B cell (primary cell): ENCODE results near the gene WDFY2. TPM values are rescaled to one million over a fixed set of nuclear protein-coding genes. Genes with fewer than 3 reads are reported as not detected.

ENCODE experiments used
- ATAC-seq: fragments of 200-7000 bp; cut with Tn5 transposase; one replicate; pipeline ENCODE4 v1.10.0; 2021; ENCODE audit warnings: low read depth, mild to moderate bottlenecking, moderate number of reproducible peaks, moderate library complexity
- CTCF ChIA-PET: fragments of 350-600 bp; sonication (Branson Sonifier 250); formaldehyde crosslinking; loops from one replicate; lab custom pipeline; 2021; ENCODE audit warnings: antibody characterized with exemption, inconsistent platforms; lab: Charles Lee
- POLR2A ChIA-PET: fragments of 350-600 bp; sonication (Branson Sonifier 250); formaldehyde crosslinking; loops from one replicate; lab custom pipeline; 2021; ENCODE audit warnings: antibody characterized with exemption; lab: Charles Lee
- DNase-seq: peaks from one replicate; pipeline ENCODE4 v3.0.0; 2013
- H2AFZ ChIP-seq: 2 replicates; pipeline ENCODE4 v1.6.1; 2012; ENCODE audit warnings: mild to moderate bottlenecking, low read depth, low read length; ENCODE audit not compliant: insufficient read depth, poor library complexity, severe bottlenecking
- H3K27ac ChIP-seq, 2 donors: 1 replicate in 1 of 2; 2 replicates in 1 of 2; pipeline ENCODE4 v1.5.1; 2012 to 2013; ENCODE audit warnings: low read length in 2 of 2, mild to moderate bottlenecking in 2 of 2, moderate library complexity in 1 of 2
- H3K27me3 ChIP-seq, 4 experiments: fragments of 200-600 bp in 1 of 4; sonication (generic) in 1 of 4; replicated peaks in 1 of 4; 1 replicate in 2 of 4; 2 replicates in 2 of 4; pipeline versions ENCODE4 v1.6.1 to v1.7.0; 2013 to 2016; ENCODE audit warnings: low read length in 3 of 4, mild to moderate bottlenecking in 2 of 4, mixed read lengths in 1 of 4, moderate library complexity in 1 of 4; ENCODE audit not compliant: insufficient read depth in 4 of 4, control insufficient read depth in 3 of 4; ENCODE audit errors: control extremely low read depth in 1 of 4
- H3K36me3 ChIP-seq, 2 experiments: replicated peaks in 1 of 2; 1 replicate in 1 of 2; 2 replicates in 1 of 2; pipeline versions ENCODE4 v1.6.1 to v1.7.1; 2013; ENCODE audit warnings: low read length in 1 of 2; ENCODE audit not compliant: insufficient read depth in 2 of 2, control insufficient read depth in 1 of 2; ENCODE audit errors: control extremely low read depth in 1 of 2, extremely low read depth in 1 of 2
- H3K4me1 ChIP-seq, 2 donors: fragments of 200-600 bp in 1 of 2; sonication (generic) in 1 of 2; 1 replicate in 1 of 2; 2 replicates in 1 of 2; pipeline versions ENCODE4 v1.5.1 to v1.6.1; 2013 to 2017; ENCODE audit warnings: low read length in 2 of 2; ENCODE audit not compliant: control insufficient read depth in 2 of 2, insufficient read depth in 2 of 2
- H3K4me2 ChIP-seq: replicated peaks from 2 replicates; pipeline ENCODE3; 2012; ENCODE audit warnings: mild to moderate bottlenecking, low read depth, low read length; ENCODE audit not compliant: poor library complexity, severe bottlenecking
- H3K4me3 ChIP-seq, 5 experiments: fragments of 200-600 bp in 1 of 5; sonication (generic) in 1 of 5; 1 replicate in 3 of 5; 2 replicates in 2 of 5; pipeline versions ENCODE4 v1.5.1 to v1.7.0; 2011 to 2016; ENCODE audit warnings: low read length in 4 of 5, mild to moderate bottlenecking in 4 of 5, low read depth in 2 of 5, control low read depth in 1 of 5, moderate library complexity in 1 of 5; ENCODE audit not compliant: insufficient read depth in 1 of 5; ENCODE audit errors: control extremely low read depth in 1 of 5, extremely low read depth in 1 of 5
- H3K79me2 ChIP-seq: fragments of 200-600 bp; sonication (generic); one replicate; pipeline ENCODE4 v1.6.0; 2016; ENCODE audit warnings: low read length; ENCODE audit not compliant: control insufficient read depth, insufficient read depth
- H3K9ac ChIP-seq: fragments of 200-600 bp; sonication (generic); 2 replicates; pipeline ENCODE4 v1.6.1; 2017; ENCODE audit warnings: mild to moderate bottlenecking, low read length, moderate library complexity
- H3K9me3 ChIP-seq, 3 donors: one replicate each; pipeline versions ENCODE4 v1.6.1 to v1.7.1; 2013; ENCODE audit warnings: low read length in 2 of 3; ENCODE audit not compliant: control insufficient read depth in 2 of 3, insufficient read depth in 1 of 3; ENCODE audit errors: control extremely low read depth in 1 of 3
- H4K20me1 ChIP-seq: 2 replicates; pipeline ENCODE4 v1.6.0; 2012; ENCODE audit warnings: mild to moderate bottlenecking, low read length; ENCODE audit not compliant: insufficient read depth, control insufficient read depth, poor library complexity, severe bottlenecking
- H3K27ac Mint-ChIP-seq: one replicate; pipeline ENCODE4 v1.8.0; 2021; ENCODE audit warnings: mixed read lengths
- H3K27me3 Mint-ChIP-seq: one replicate; pipeline ENCODE4 v1.8.0; 2021; ENCODE audit warnings: mixed read lengths
- H3K4me1 Mint-ChIP-seq: one replicate; pipeline ENCODE4 v1.8.0; 2021; ENCODE audit warnings: mixed read lengths
- H3K4me3 Mint-ChIP-seq: one replicate; pipeline ENCODE4 v1.8.0; 2021; ENCODE audit warnings: mixed read lengths
- H3K9me3 Mint-ChIP-seq: one replicate; pipeline ENCODE4 v1.8.0; 2022; ENCODE audit warnings: mixed read lengths; ENCODE audit not compliant: insufficient read depth
- EZH2 ChIP-seq: IDR thresholded peaks from 2 replicates; pipeline ENCODE4 v1.6.1; 2012; ENCODE audit warnings: borderline replicate concordance, low read depth, mild to moderate bottlenecking, moderate library complexity, low read length; ENCODE audit not compliant: insufficient read depth, poor library complexity, severe bottlenecking
- WGBS: methylation state at CpG from one replicate; pipeline ENCODE4 v1.1.5; 2013; ENCODE audit warnings: missing lambda C conversion rate; ENCODE audit not compliant: insufficient coverage; 5-methylcytosine and 5-hydroxymethylcytosine counted together
- intact Hi-C: fragments of 100-400 bp; cut with micrococcal nuclease; formaldehyde crosslinking; loops from one replicate; pipeline ENCODE4 v1.10.0; 2022
- polyA plus RNA-seq: library from polyadenylated mRNA; depleted of rRNA; stranded (reverse); fragments of >200 nt; gene quantifications from 2 replicates; pipeline ENCODE4 v1.2.3, GENCODE V29; 2012
- total RNA-seq, 2 donors: library from RNA; stranded (reverse); fragments of 120-200 nt in 1 of 2; gene quantifications; 1 replicate in 1 of 2; 2 replicates in 1 of 2; pipeline versions ENCODE4 v1.2.3 to v1.2.4, GENCODE V29; 2013 to 2022
- TF ChIP-seq, protein P1 (sequence below): fragments of 200-600 bp; IDR thresholded peaks from one replicate; pipeline ENCODE4 v1.8.0; 2022; ENCODE audit warnings: antibody characterized with exemption, mild to moderate bottlenecking

WDFY2 gene
- total and polyA plus RNA-seq, 2 donors (not counting 1 experiment from before 2014, with no cell fraction given) = 12.4 to 47.7 TPM

DNA sequence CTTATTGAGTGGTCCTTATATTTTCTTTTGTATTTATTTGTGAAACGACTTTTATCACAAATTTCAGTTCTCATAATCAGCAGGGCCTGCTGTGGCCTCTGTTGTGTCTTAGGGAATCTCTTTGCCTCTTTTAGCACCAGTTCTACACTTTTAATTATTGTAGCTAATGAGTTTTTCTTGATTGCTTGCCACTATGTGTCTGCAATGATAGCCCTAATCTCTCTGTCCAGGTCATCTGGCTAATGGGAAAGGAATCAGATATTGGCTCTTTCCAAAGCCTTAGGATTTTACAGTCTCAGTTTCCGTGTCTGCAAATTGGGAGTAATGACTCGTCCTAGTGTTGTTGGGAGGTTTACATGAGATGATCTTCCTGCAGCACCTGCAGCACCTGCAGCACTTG is 10.2 kb downstream of the WDFY2 start:
- H3K79me2 ChIP-seq = peaks cover 90% of the 10 kb centered on the region

DNA sequence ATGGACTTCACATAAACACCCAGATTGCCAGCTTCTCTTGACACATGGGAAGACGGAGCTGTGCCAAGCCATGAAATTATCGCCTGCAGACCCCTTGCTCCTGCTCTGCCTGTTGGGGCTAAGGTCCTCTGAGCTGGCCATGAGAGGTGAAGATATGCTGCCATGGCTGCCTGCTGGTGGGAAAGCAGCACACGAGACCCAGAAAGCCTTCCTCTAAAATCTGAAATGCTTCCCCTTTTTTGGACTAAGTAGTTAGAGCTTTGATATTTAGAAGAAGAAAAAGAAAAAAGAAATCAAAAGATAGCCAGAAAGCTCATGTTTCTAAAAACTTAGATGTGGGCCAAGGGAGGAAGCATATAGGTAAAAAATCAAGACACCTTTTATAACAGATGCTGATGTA is 11.2 kb downstream of the WDFY2 start:
- H3K27me3 ChIP-seq = no peaks in the 10 kb centered on the region
- no peak overlapping the region for H3K27ac Mint-ChIP-seq
- H3K4me2 ChIP-seq = no peak overlapping the region
- peaks cover 12 to 24% of the 10 kb centered on the region in 2 donors for H3K4me1 ChIP-seq
- ChIA-PET CTCF (interaction anchor here (1.2 to 1.7 kb wide), 4 partner anchors 9 to 202 kb away, joined by 3 to 6 read pairs (median 4); no protein-coding TSS in a partner anchor), POLR2A (interaction anchor here (1.1 kb wide), 1 partner anchor 144 kb away, joined by 3 read pairs; no protein-coding TSS in a partner anchor)
- peaks cover 3 to 5% of the 10 kb centered on the region in 2 experiments for H3K36me3 ChIP-seq
- H4K20me1 ChIP-seq = peaks cover 50% of the 10 kb centered on the region
- H3K9ac ChIP-seq = no peak overlapping the region
- no peaks in the 10 kb centered on the region for H3K27me3 Mint-ChIP-seq
- no peak overlapping the region for H3K27ac ChIP-seq
- no peak overlapping the region for H2AFZ ChIP-seq
- no peak for ATAC-seq
- TF ChIP-seq EZH2 = no peak
- TF ChIP-seq, protein P1, sequence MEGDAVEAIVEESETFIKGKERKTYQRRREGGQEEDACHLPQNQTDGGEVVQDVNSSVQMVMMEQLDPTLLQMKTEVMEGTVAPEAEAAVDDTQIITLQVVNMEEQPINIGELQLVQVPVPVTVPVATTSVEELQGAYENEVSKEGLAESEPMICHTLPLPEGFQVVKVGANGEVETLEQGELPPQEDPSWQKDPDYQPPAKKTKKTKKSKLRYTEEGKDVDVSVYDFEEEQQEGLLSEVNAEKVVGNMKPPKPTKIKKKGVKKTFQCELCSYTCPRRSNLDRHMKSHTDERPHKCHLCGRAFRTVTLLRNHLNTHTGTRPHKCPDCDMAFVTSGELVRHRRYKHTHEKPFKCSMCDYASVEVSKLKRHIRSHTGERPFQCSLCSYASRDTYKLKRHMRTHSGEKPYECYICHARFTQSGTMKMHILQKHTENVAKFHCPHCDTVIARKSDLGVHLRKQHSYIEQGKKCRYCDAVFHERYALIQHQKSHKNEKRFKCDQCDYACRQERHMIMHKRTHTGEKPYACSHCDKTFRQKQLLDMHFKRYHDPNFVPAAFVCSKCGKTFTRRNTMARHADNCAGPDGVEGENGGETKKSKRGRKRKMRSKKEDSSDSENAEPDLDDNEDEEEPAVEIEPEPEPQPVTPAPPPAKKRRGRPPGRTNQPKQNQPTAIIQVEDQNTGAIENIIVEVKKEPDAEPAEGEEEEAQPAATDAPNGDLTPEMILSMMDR = no peak
- H3K9me3 Mint-ChIP-seq = no peaks in the 10 kb centered on the region
- intact Hi-C loops = no loop called here
- H3K9me3 ChIP-seq = no peaks in the 10 kb centered on the region
- no peak overlapping the region for H3K4me3 ChIP-seq
- H3K4me1 Mint-ChIP-seq = peaks cover 50% of the 10 kb centered on the region
- no peak overlapping the region for H3K4me3 Mint-ChIP-seq
- DNase-seq = no peak
- 67% methylated on average over 2 of the region's 3 CpGs for WGBS
- peaks cover 88% of the 10 kb centered on the region for H3K79me2 ChIP-seq

More for the DNA sequence above, 10.2 kb downstream of the WDFY2 start:
- POLR2A ChIA-PET = no interaction called here
- no peak overlapping the region for H2AFZ ChIP-seq
- peaks cover 54% of the 10 kb centered on the region for H4K20me1 ChIP-seq
- no peaks in the 10 kb centered on the region for H3K9me3 ChIP-seq
- no peak for ATAC-seq
- H3K9ac ChIP-seq = no peak overlapping the region
- H3K4me1 Mint-ChIP-seq = peaks cover 51% of the 10 kb centered on the region
- H3K27me3 ChIP-seq = no peaks in the 10 kb centered on the region
- TF ChIP-seq, protein P1 = no peak
- no peak for TF ChIP-seq EZH2
- H3K27ac Mint-ChIP-seq = no peak overlapping the region
- H3K4me3 Mint-ChIP-seq = no peak overlapping the region
- H3K4me3 ChIP-seq = no peak overlapping the region
- H3K27ac ChIP-seq = no peak overlapping the region
- no peak overlapping the region for H3K4me2 ChIP-seq
- peaks cover 3 to 5% of the 10 kb centered on the region in 2 experiments for H3K36me3 ChIP-seq
- intact Hi-C loops = no loop called here
- 100% methylated on average over 1 of the region's 3 CpGs for WGBS
- H3K27me3 Mint-ChIP-seq = no peaks in the 10 kb centered on the region
- no peaks in the 10 kb centered on the region for H3K9me3 Mint-ChIP-seq
- CTCF ChIA-PET = interaction anchor here (1.6 to 1.7 kb wide), 2 partner anchors 8 to 203 kb away, joined by 4 to 6 read pairs; no protein-coding TSS in a partner anchor
- peaks cover 7 to 15% of the 10 kb centered on the region in 2 donors for H3K4me1 ChIP-seq
- DNase-seq = no peak
